Activated CD4-positive, CD25-positive, alpha-beta regulatory T cell (primary cell): ENCODE results near the gene USB1.
"Not testable (repeated sequence)": the region's sequence is repeated elsewhere in the genome, so short reads cannot be mapped to it uniquely, and the experiment has no call there.

Experiments used
- DNase-seq, 4 experiments: peaks; one replicate each; lab custom pipeline; 2025; lab: John Stamatoyannopoulos, UW

Gene USB1

GRCh38 chr16:57969451-57970123, 31.6 kb upstream of the USB1 start:
- no peak for DNase-seq

- no peak for DNase-seq
These were observed 30.9 kb upstream of the USB1 start for GRCh38 chr16:57970319-57970718.

DNA sequence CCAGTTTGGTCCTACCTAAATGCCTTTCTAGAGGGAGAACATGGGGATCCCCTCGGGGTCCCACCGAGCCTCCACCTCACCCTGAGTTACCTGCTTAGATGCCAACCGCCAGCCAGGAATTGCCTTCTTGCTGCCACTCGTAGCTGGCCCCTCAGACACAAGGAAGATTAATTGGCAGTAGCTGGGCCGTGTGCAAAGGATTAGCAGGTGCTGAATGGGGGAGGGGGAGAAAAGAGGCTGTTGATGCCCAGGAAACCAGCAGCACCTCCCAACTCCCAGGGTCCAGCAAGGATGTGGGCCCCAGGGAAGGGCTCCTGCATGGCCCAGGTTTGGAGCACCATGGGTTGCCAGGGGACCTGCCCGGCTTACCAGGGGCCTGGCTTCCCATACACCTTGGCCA, 30.2 kb upstream of the USB1 start, which contains the start of gene CNGB1:
TSS of gene CNGB1 (minus strand) at position 159 of the 400 bp plus-strand sequence. CDS start 3,842 bp downstream, outside the sequence.
- DNase-seq, result no peak

- DNase-seq, result no peak
These were observed 29.4 kb upstream of the USB1 start for GRCh38 chr16:57971848-57972247.

GRCh38 chr16:57972306-57972705, 28.9 kb upstream of the USB1 start:
- DNase-seq, result no peak

- DNase-seq, result no peak
These were observed 24.8 kb upstream of the USB1 start for GRCh38 chr16:57976331-57976796.

DNA sequence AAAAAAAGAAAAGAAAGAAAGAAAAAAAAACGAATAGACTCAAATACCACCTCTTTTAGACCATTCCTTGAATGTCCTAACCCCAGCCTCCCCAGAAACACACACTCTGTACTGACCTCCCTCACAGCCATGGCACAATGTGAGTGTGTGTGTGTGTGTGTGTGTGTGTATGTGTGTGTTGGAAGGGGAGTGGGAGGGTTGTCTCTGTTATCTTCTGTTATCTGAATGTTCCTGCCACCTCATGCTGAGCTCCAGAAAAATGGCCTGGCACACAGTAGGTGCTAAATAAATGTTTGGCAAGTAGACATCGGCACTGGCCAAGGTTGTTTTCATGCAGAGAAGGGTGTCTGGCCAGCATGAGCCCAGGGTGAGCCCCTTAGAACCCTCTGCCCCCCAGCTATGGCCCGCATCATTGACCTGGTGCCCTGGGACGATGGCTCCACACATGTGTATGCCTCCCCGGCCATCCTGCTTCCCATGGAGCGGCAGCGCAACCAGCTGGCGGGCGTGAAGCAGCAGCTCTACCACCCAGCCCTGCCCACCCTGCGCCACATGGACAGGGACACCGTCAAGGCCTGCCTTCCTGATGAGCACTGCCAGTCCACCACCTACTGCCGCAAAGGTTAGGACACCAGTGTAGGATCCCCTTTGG, 23.7 kb upstream of the USB1 start:
- no peak for DNase-seq

DNA sequence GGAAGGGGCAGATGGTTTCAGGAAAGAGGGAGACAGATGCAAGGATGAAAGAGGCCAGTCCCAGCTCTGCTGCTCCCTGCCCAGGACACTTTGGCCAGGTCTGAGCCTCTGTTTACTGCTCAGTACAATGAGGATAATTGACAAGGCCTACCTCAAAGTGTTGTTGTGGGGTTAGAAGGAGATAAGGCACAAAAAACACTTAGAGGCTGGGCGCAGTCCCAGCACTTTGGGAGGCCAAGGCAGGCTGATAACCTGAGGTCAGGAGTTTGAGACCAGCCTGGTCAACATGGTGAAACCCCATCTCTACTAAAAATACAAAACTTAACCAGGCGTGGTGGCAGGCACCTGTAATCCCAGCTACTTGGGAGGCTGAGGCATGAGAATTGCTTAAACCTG, 23.1 kb upstream of the USB1 start:
- DNase-seq, result not testable (repeated sequence)

- no peak for DNase-seq
These were observed 22.1 kb upstream of the USB1 start for GRCh38 chr16:57979006-57979585.

GRCh38 chr16:57981636-57982035, 19.6 kb upstream of the USB1 start:
- no peak for DNase-seq

- no peak for DNase-seq
These were observed 18.8 kb upstream of the USB1 start for GRCh38 chr16:57982385-57982784.

DNA sequence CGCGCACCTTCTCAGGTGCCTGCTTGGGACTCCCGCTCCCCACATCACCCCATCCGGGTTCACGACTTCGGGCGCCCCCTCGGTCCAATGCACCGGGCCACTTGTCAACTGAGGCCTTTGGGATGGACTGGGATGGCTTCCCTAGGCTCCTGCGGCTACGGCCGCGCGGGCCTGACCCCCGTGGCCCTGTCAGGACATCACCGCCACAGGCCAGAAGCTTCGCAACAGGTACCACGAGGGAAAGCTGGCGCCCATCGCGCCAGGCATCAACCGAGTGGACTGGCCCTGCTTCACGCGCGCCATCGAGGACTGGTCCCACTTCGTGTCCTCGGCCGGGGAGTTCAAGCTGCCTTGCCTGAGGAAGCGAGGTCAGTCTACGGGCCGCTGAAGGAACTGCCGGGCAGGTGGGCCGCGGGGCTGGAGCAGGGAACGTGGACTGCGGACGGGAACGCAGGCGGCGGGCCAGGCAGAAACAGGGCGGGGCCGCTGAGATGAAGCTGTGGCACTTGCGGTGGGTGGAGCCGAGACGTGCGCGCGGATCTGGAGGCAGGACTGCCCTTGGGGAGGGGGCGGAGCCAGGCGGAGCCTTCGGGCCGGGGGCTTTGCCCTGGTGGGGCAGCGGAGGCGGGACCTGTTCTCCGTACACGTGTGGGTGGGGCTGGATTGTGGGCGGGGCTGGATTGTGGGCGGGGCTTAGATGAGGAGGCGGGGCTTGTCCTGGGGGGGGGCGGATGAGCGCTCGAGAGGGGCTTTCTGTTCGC, 16.6 kb upstream of the USB1 start:
- DNase-seq, result peak; percentile 76 to 88 (median 82)

- DNase-seq, result no peak
These were observed 15.7 kb upstream of the USB1 start for GRCh38 chr16:57985204-57986181.

- no peak for DNase-seq
These were observed 15.0 kb upstream of the USB1 start for GRCh38 chr16:57986196-57986595.

DNA sequence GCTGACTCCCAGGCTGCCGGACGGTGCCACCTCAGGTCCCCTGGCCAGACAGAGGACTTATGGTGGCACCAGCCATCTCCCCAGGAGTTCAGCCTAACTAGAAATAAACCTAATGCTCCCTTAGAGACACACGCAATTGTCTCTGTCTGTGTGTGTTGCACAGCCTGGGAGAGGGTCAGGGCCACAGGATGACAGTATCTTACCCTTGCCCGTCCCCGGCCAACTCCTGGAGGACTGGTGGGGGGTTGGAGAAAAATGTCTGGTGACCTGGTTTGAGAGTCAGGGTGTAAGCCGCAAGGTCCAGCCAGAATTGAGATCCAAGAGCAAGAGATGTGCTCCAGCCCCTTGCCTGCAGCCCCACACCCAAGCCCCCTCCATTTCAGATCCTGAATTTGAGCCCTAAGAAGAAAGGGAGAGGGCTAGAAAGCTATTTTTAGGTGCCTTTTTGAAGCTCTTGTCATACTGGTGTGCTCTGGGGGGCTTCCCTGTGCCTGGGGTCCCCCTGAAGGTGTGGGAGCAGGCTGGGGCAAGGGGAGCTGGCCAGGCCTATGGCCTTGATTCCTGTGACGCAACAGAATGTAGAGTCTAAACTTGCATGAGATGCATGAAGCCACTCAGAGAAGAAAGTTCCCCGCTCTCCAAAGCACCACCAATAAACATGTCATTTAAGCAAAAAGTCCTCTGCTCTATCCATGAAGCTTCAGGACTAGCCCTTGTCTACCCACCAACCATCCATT, 13.6 kb upstream of the USB1 start:
- DNase-seq, result no peak

DNA sequence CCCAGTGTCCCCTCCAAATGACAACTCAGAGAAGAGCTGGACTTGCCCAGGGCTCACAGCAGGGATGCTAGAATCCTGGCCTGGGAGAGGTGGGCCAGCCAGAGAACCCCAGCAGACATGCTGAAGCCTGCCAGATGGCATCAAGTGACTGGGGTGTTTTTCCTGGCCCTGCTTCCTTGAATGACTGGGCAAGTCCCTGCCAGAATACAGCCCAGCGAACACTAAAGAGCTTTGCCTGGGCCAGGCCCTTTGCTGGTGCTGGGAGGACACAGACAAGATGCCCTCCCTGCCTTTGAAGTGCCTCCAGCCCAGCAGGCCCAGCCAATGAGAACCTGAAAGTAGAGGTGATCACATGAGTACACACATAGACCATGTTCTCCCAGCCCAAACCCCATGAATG, 12.3 kb upstream of the USB1 start:
- DNase-seq, result no peak

- no peak for DNase-seq
These were observed 9.6 kb upstream of the USB1 start for GRCh38 chr16:57991551-57992059.

DNA sequence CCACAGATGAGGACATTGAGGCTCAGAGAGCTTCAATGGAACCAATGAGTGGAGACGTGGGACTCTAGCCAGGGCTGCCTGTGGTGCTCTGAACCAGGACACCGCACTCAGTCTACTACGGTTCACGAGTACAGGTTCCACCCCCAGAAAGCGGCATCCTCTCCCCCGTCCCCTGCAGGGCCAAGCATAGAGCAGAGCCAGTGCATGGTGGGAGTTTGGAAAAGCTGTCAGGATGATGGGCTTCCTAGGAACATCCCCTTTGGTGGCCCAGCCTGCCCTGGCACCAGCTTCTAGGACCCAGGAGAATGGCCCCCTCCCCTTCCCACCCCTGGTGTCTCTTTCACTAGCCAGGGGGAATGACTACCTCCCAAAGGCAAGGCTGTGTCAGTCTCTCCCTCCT, 9.1 kb upstream of the USB1 start:
- no peak for DNase-seq

DNA sequence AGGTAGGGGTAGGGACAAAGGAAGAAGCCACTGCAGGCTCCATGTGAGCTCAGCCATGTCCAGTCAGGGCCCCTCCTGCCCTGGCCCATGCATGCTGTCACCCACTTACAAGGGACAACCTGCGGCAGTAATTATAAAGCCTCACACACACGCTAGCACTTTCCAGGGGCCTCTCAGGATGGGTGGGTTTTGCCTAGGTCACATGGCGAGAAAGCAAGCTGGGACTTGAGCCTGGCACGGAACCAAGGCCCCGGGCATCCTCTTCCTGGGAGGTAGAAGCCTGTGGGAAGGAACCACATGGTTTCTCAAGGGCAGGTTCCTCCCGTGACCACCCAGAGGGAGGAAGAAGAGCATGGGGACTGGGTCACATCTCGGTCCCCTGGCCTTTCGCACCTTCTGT, 7.8 kb upstream of the USB1 start:
- DNase-seq, result no peak

GRCh38 chr16:57993897-57994296, 7.3 kb upstream of the USB1 start:
- no peak for DNase-seq
